NT2/D1 (cell line): ENCODE results near the gene LIPG.

Experiments
- YY1 ChIP-seq: IDR thresholded peaks from 2 replicates; pipeline ENCODE4 v1.6.1; 2011; ENCODE audit not compliant: insufficient read length, insufficient read depth
- ZNF274 ChIP-seq: IDR thresholded peaks from 2 replicates; pipeline ENCODE4 v1.6.1; 2011; ENCODE audit warnings: mild to moderate bottlenecking, low read depth, low read length

- TF ChIP-seq ZNF274: no peak
- TF ChIP-seq YY1: no peak
These were observed 47.3 kb upstream of the LIPG start for GRCh38 chr18:49514577-49514976.
